Iris pigment epithelial cell (primary cell): ENCODE results near the gene FAM174A.

Source experiments
- DNase-seq: peaks from one replicate; pipeline ENCODE4 v3.0.0-alpha.2; 2011; ENCODE audit warnings: low read depth

The FAM174A gene

DNA sequence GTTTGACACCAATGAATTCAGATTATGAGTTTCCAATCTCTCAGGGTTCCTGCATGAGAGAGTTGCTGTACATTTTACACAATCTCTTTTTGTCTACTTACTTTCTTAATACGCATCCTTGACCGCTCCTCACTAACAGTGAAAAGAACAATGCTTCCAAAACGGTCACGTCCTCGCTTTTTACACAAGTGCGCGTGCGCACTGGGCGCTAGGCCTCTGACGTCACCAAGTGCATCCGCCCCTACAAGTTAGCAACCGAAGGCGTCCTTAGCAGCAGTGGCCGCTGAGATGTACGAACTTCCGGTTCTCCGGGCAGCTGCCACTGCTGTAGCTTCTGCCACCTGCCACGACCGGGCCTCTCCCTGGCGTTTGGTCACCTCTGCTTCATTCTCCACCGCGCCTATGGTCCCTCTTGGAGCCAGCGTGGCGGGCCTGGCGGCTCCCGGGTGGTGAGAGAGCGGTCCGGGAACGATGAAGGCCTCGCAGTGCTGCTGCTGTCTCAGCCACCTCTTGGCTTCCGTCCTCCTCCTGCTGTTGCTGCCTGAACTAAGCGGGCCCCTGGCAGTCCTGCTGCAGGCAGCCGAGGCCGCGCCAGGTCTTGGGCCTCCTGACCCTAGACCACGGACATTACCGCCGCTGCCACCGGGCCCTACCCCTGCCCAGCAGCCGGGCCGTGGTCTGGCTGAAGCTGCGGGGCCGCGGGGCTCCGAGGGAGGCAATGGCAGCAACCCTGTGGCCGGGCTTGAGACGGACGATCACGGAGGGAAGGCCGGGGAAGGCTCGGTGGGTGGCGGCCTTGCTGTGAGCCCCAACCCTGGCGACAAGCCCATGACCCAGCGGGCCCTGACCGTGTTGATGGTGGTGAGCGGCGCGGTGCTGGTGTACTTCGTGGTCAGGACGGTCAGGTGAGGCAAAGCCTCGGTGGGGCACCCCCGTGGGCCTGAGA lies at the start of gene FAM174A:
FAM174A (plus strand) TSS at position 315 of the 946 bp plus-strand sequence; CDS start at position 472, 157 bp downstream.
- DNase-seq = peak; percentile 93

DNA sequence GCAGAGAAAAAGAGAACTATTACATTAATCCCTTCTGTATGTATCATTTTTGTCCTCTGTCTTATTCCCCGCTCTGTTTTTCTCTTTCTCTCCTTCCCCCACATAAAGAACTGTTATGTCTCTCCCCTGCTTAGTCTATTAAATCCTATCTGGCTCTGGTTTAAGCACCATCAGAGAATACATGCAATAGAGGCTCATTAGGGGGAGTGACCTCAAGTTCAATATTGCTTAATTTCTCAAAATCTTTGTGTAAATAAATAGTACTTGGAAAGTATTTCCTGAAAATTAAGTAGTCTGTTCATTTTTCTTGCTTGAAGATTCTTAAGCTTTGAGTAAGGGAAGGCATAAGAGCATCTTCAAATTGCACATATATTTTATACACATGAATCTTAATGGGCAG lies 41.2 kb upstream of the FAM174A start:
- DNase-seq = peak; percentile 43

DNA sequence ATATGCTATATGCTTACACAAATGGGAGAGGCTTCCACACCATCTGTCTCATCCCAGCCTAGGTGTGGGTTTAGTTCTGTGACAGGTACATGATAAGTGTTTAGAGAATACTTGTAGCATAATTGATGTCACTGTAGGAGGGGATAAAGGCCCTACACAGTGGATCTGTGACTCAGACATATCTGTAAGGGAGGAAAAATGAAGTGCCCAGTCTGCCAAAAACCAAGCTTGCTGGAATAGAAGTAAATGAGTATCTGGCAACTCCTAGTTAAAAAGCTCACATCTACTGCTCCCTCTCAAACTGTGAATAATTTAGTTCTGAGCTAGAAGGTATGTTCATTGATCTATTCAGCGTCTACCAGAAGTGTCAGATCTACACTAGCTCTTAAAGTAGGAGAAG lies 38.9 kb upstream of the FAM174A start:
- DNase-seq = no peak

DNA sequence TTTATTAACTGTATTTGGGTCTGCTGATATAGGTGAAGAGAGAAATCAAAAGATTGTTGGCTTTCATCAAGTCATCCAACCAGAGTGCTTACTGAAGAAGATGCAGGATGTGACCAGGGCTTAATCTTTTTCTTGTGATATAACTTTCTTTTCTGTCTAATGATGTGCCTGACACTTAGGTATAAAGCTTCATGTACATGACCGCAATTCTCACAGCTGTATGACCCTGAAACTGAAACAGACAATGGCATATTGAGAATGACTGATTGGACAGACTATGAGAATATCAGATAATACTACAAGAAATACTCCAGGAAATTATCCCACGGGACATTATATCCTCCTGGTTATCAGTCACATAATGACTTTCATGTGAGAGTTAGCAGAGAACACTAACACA lies 32.5 kb upstream of the FAM174A start:
- no peak for DNase-seq

DNA sequence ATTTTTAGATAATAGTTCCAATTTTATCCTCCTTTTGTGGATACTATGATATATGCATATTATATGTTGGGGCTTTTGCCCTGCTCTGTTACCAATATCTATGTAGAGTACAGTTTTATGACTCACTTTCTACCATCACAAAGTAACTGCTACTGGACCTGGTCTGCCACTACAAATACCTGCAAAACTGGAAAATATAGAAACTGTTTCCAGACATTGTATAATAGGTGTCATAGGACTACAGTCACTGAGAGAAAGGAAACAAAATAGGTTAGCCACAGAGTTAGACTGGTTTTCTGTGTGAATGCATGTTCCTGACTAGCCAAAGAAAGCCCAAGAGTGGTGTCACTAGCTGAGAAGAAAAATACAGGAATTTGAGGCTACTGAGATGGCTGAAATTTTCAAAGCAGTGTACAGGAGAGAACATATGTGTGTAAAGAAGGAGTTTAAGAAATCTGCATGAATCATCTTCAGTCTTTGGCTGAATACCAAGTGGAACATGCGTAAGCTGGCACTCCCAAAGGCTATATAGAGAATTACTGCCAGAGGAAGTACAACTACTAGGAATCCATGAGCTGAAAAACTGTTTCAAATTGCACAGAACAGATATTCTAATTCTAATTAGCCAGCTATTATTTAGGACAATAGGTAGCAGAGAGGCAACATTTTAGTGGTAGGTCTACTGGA lies 29.0 kb upstream of the FAM174A start:
- DNase-seq = peak; percentile 91

DNA sequence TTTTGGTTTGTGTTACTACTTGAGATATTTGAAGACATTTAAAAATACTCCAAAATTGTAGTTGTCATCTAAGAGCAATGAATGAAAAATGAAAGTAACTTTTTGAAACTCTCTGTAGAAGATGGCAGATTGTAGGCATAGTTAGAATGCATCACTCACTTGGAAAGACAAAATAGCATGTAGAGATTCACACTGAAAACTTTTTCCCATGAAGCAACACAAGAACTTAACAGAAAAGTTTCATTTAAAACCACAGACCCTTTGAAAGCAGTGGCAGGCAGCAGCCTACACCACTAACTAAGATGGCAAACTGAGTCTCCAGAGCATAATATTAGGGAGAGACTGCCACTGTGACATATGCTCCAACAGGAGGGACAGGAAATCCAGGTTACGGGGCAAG lies 18.9 kb upstream of the FAM174A start:
- no peak for DNase-seq

DNA sequence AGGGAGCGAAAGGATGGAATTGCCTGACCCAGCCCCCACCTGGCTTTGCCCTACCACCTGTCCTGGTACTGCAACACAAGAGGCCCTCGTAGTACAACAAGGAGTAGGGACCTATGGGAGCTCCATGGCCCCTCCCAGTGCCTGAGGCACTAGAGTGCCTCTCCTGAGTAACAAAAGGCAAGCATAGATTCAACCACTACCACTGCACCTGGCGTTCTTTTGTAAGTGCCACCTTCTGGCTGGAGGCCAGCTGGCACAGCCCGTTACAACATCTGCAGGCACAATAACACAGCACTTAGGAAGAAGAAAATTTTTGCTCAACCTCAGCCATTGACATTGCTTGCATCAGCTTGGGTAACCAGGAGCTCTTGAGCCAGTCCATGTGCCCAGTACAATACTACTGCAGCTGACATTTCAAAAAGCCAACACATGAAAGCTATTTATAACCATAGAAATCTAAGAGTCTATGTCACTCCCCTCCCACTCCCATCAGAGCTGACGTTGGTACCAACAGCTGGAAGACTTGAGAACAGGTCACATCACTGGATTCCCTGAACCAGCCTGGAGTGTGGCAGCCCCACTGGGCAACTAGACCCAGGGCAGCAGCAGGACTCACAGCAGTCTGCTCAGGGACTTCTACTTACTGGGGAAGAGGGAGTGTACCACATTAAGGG lies 17.7 kb upstream of the FAM174A start:
- DNase-seq = no peak

DNA sequence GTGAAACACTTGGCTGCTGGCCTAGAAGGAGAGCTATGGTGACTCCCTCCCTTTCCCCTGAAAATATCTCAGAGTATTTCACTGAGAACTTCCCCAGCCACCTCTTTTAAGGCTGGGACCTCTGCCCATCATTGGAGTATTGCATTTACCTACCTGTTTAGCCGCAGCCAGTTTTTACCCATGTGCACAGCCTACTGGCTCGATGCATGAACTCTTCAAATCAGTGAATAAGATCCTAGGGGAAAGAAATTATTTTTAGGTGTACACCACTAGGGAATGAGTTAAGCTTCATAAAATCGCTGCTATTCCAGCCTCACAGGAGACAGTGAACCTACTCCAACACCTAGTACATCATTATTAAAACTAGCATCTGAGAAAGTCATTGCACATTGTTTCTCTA lies 16.8 kb upstream of the FAM174A start:
- no peak for DNase-seq

DNA sequence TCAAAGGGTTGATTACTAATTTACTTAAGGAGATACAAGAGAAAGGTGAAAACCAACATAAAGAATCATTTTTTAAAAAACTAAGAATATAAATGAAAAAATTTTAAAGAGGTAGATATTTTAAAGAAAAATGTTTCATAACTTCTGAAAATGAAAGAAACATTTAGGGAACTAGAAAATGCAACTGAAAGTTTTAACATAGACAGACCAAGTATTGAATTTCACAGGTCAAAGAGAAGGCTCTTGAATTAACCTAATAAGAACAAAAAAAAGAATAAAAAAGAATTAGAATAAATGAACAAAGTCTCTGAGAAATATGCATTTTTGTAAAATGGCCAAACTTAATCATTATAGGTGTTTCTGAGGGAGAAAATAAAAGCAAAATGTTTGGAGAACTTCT lies 16.1 kb upstream of the FAM174A start:
- DNase-seq = no peak

DNA sequence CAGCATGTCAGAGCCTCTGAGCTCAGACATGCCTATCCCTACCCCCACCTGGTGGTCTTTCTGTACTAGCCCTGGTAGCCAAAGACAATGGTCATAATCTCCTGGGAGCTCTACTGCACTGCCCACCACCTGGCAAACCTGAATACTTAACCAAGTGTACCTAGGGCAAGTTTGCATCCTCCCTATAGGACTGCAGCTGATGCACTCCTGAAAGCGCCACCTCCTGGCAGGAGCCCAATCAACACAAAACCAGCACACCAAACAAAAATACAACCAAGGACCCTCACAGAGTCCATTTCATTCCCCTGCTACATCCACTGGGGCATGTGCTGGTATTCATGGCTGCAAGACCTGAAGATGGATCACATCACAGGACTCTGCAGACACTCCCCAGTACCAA lies 14.8 kb upstream of the FAM174A start:
- no peak for DNase-seq

DNA sequence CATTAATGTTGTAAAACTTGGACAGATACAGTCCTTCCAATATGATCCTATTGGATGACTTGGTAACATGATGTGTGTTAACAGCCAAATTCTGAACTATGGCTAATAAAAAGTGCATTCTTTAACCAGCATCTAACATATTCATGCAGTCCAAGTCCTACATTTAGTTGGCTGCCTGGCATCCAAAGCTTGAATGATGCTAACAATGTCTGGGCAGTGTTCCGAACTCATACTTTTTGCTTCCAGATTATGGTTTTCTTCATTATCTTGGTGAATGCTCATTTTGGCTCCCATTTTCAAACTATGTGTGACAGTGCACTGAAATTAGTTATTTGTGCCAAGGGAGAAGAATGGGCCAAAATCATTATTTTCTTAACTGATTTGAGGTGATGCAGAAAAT lies 2.8 kb downstream of the FAM174A start:
- DNase-seq = no peak

DNA sequence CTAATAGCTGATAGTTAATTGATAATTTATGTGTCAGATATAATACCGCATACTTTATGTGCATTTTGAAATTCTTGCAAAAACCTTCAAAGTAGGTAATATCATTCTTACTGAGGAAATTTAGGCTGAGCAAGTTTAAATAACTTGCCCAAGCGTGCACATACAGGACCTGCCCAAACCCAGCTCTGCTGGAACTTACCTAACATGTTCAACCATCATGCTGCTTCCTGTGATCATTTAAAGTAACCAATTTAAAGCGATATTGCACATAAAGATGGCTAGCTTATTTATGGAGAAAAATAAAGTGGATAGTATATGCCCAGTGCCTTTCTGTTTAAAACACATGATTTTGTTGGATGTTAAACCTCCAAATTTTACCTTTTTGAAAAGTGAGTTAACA lies 4.3 kb downstream of the FAM174A start:
- no peak for DNase-seq

DNA sequence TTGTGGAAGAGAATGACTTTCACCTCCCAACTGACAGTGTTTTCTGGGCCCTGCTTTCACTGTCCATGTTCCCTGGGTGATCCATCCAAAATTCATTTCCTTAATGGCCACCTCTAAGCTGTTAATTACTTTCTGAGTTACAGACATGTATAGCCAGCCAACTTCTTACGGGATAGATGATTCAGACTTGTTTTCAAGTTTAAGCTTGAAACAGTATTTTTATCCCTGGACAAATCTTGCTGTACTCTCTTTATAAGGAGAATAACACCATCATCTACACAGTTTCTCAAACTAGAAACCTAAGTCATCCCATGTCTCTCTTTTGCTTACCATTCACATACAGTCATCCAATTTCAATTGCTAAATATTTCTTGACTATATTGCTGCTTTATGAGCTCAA lies 6.9 kb downstream of the FAM174A start:
- DNase-seq = no peak

DNA sequence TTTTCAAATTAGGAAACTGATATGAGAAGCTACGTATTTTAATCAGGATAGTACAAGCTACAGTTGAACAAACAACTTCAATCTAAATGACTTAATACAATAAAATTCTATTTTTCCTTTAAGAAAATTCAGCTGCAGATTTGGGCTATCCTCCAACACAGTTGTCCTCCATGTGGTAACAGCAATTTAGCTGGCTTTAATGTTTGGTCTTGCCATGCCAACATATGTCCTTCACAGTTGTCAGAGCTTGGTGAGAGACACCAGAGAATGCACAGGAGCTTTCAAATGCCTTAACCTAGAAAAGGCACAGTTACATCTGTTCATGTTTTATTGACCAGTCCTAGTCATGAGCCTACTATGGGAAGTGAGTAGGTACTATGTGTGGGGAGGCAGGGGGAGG lies 10.8 kb downstream of the FAM174A start:
- DNase-seq = no peak

DNA sequence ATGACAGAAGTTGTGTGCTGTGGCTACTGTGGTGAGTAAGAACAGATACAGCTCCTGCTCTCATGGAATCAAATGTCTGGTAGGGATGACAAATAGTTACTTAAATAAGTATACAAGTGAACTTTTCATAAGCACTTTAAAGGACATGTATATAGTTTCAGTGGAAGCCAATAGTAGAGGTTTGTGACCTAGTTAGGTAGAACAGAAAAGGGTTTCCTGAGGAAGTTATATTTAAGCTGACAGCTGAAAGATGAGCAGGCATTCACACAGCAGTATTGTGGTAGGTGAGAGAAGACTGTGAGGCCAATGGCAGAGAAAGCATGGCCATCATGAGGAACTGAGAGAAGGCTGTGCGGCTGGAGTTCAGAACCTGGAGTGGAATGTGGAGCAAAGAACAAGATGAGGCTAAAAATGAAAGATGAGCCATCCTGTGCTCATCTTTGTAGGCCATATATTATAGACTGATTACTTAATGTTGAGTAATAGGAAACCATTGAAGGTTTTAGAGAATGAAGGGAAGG lies 15.4 kb downstream of the FAM174A start:
- DNase-seq = peak; percentile 9

DNA sequence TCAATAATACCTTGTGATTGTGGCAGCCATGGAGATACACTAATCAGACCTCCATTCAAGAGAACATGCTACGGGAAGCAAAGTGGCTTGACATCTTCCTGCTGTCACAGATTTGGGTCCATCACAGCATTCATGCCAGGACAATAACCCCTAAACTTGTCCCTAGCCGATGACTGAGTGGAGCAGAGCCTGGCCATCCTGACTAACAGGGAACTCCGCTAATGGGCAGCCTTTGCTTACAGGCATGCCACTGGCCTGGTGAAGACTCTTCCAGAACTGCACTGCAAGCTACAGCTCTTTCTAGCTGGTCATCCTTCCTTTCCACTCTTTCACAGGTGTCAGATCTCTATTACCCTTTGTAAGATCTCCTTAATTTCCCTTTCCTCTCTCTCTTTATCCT lies 16.0 kb downstream of the FAM174A start:
- DNase-seq = no peak

DNA sequence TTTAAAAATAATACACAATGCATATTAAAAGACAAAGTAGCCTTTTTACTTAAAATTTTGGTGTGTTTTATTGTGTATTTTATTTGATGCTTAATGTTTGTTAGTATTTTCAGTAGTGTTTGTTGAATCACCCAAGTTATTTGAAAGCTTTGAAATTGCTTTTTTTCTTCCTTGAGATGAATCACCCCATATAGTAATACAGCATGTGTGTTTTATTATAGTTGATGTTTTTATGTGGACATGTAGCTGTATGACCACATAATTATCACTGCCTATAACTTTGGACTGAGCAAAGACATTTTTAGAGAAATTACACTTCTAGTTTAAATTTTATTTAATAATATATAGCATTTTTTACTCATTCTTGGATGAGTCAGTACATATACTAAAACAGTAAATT lies 18.0 kb downstream of the FAM174A start:
- no peak for DNase-seq

DNA sequence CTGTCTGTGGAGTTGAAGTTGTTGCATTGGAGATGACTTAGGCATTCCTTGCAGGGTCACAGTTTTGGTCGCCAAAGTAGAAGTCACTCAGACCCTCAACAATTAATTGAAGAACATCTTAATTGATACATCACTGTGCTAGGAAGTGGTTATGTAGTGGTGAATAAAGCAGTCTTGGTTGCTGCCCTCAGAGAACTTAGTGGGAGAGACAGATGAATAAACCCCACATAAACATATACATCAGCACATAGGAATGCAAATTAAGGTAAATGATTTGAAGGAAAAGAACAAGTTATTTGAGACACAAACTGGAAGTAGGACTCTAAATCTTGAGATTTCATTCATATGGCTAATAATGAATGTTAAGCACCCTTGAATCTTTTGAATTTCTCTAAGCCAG lies 25.7 kb downstream of the FAM174A start:
- DNase-seq = peak; percentile 53

DNA sequence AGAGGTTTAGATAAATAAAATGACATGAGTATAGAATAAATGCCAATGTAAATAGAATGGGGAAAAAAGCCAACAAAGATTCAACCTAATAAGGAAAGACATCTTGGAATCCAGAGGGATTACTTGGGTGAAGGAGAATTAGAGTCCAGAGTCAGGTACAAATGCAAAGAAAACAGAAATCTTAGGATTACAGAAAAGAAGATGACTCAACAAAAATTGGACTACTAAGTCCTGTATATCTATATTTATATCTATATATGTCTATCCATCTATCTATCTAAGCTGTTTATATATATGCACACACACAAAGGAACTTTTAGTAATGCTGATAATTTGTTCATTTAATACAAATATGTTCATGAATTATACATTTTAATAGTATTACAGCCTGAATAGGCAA lies 27.6 kb downstream of the FAM174A start:
- no peak for DNase-seq

DNA sequence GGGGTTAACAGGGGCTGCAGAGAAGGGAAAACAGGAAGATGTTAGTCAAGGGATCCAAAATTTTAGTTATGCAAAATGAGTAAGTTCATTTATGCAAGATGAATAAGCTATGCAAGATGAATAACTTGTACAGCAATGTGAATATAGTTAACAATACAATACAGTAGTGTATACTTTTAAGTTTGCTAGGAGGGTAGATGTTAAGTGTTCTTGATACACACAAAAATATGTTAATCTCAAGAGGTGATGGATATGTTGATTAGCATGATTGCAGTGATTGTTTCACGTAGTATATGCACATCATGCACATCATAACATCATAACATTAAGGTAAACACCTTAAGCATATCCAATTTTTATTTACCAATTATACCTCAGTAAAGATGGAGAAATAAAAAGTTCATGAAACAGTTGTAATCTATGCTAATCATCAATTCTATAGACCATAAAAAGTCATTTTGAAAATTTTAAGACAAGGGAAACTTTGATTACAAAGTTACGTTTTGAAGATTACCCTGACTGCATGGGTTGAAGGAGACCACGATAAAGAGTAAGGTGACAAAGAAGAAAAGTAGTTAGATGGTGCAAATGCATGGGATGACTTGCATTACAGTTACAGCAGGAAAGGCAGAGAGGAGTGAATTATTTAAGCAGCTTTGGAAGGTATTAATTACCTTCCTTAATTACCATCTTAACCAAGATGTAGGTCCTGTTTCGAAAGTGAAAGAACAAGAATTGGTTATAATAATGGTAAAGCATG lies 31.4 kb downstream of the FAM174A start:
- DNase-seq = no peak

DNA sequence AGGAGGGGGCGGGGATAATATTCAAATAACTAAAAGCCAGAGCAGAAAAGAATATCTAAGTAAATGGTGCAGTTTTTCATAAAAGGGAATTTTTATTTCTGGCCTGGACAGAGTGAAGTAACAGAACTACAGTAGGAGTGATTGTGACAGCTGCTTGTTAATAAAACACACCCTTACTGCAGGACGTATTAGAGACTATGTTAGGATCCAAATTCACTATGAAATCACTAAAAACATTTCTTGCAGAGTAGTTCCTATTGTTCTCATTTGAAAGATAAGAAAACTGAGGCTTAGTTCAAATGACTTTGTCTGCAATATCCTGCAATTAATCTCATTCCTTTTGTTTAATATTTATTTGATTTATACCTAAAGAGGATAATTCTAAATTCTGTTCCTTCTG lies 39.5 kb downstream of the FAM174A start:
- no peak for DNase-seq

DNA sequence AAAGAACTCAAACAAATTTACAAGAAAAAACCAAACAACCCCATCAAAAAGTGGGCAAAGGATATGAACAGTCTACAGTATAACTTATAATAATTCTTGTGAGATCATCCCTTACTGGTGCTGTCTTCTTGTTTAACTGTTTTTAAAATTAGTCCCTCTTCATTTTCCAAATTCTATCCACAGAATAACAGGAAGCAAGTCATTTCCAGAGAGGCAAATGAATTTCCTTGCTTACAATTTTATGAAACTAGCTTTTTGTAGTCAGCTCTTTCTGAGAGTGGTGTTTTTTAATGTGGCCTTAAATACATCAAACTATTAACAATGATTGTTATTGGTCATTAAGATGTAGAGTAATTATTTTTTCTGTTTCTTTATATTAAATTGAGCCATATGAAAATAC lies 40.6 kb downstream of the FAM174A start:
- no peak for DNase-seq
